H1 (cell line): ENCODE data around the gene CPPED1. TPM values are rescaled to one million over a fixed set of nuclear protein-coding genes. Genes with fewer than 3 reads are reported as not detected.

Source experiments
- CTCF ChIA-PET: fragments of 300-600 bp; sonication (Branson Sonifier 250); formaldehyde crosslinking; loops from one replicate; lab custom pipeline; 2021; ENCODE audit not compliant: partially characterized antibody; lab: Charles Lee
- POLR2A ChIA-PET: fragments of 300-600 bp; sonication (Branson Sonifier 250); formaldehyde crosslinking; loops from one replicate; lab custom pipeline; 2021; ENCODE audit warnings: inconsistent platforms; ENCODE audit not compliant: partially characterized antibody; lab: Charles Lee
- DNase-seq, 2 experiments: peaks; one replicate each; pipeline versions ENCODE4 v3.0.0 to v3.0.0-alpha.2; 2010 to 2022; ENCODE audit warnings: low spot score in 2 of 2, low read depth in 1 of 2, mixed read lengths in 1 of 2
- FAIRE-seq: peaks from 2 replicates; lab custom pipeline; 2011; peaks lifted over from hg19 to GRCh38; lab: Jason Lieb, UNC
- H2AFZ ChIP-seq: 2 replicates; pipeline ENCODE4 v1.8.1; 2012; ENCODE audit warnings: low read length, inconsistent platforms
- H2AK5ac ChIP-seq: 2 replicates; pipeline ENCODE4 v1.6.1; 2013; ENCODE audit warnings: low read depth, low read length
- H2BK120ac ChIP-seq: replicated peaks from 2 replicates; pipeline ENCODE3; 2013; ENCODE audit warnings: low read depth, low read length, inconsistent platforms
- H2BK12ac ChIP-seq: 2 replicates; pipeline ENCODE4 v1.6.1; 2013; ENCODE audit warnings: low read depth, low read length
- H2BK15ac ChIP-seq: 2 replicates; pipeline ENCODE4 v1.6.1; 2013; ENCODE audit warnings: low read length
- H2BK20ac ChIP-seq: 2 replicates; pipeline ENCODE4 v1.6.1; 2013; ENCODE audit warnings: low read length
- H2BK5ac ChIP-seq: 2 replicates; pipeline ENCODE4 v1.6.1; 2013; ENCODE audit warnings: low read depth, low read length
- H3K14ac ChIP-seq: 2 replicates; pipeline ENCODE4 v1.6.1; 2013; ENCODE audit warnings: inconsistent platforms; ENCODE audit not compliant: insufficient read length
- H3K18ac ChIP-seq: 2 replicates; pipeline ENCODE4 v1.6.1; 2013; ENCODE audit warnings: low read length; ENCODE audit errors: extremely low read depth
- H3K23ac ChIP-seq: 2 replicates; pipeline ENCODE4 v1.6.1; 2013; ENCODE audit warnings: inconsistent platforms; ENCODE audit not compliant: insufficient read length
- H3K23me2 ChIP-seq: 2 replicates; pipeline ENCODE4 v1.6.1; 2013; ENCODE audit warnings: low read depth, low read length
- H3K27ac ChIP-seq: 2 replicates; pipeline ENCODE4 v1.6.1; 2011; ENCODE audit warnings: low read depth, low read length, inconsistent platforms
- H3K27me3 ChIP-seq, 4 experiments: replicated peaks in 1 of 4; 1 replicate in 1 of 4; 2 replicates in 3 of 4; pipeline versions ENCODE4 v1.6.1 to v1.8.1; 2011 to 2013; ENCODE audit warnings: low read length in 3 of 4, mild to moderate bottlenecking in 3 of 4, inconsistent platforms in 2 of 4, mixed read lengths in 2 of 4, moderate library complexity in 1 of 4; ENCODE audit not compliant: control insufficient read depth in 3 of 4, insufficient read depth in 3 of 4; ENCODE audit errors: extremely low read depth in 1 of 4
- H3K36me3 ChIP-seq, 4 experiments: 2 replicates each; pipeline versions ENCODE4 v1.6.1 to v1.8.1; 2011 to 2013; ENCODE audit warnings: mild to moderate bottlenecking in 4 of 4, low read length in 3 of 4, moderate library complexity in 2 of 4, control low read depth in 1 of 4, inconsistent platforms in 1 of 4; ENCODE audit not compliant: insufficient read depth in 4 of 4, control insufficient read depth in 2 of 4
- H3K4ac ChIP-seq: replicated peaks from 2 replicates; pipeline ENCODE3; 2013; ENCODE audit warnings: low read length, low read depth, mixed read lengths, inconsistent platforms; ENCODE audit not compliant: insufficient read length
- H3K4me1 ChIP-seq, 4 experiments: replicated peaks in 1 of 4; 1 replicate in 1 of 4; 2 replicates in 3 of 4; pipeline versions ENCODE4 v1.6.1 to v1.8.1; 2011 to 2013; ENCODE audit warnings: low read length in 3 of 4, inconsistent platforms in 2 of 4, mixed read lengths in 1 of 4; ENCODE audit not compliant: insufficient read depth in 4 of 4, control insufficient read depth in 3 of 4
- H3K4me2 ChIP-seq, 2 experiments: 2 replicates each; pipeline versions ENCODE4 v1.6.1 to v1.8.1; 2011 to 2013; ENCODE audit warnings: low read depth in 2 of 2, low read length in 2 of 2, control low read depth in 1 of 2, inconsistent platforms in 1 of 2, mild to moderate bottlenecking in 1 of 2; ENCODE audit not compliant: insufficient read depth in 1 of 2
- H3K4me3 ChIP-seq, 4 experiments: fragments of 200-600, 300-600 bp in 1 of 4; sonication (generic), shearing (Covaris generic), sonication (Bioruptor Twin) in 1 of 4; 2 replicates each; pipeline versions ENCODE4 v1.5.1 to v1.8.1; 2011 to 2016; ENCODE audit warnings: low read length in 4 of 4, low read depth in 3 of 4, control low read depth in 2 of 4, inconsistent platforms in 2 of 4, mild to moderate bottlenecking in 2 of 4, mixed read lengths in 1 of 4, moderate library complexity in 1 of 4; ENCODE audit not compliant: insufficient read depth in 2 of 4; ENCODE audit errors: extremely low read depth in 1 of 4
- H3K56ac ChIP-seq: replicated peaks from 2 replicates; pipeline ENCODE3; 2013; ENCODE audit warnings: low read depth, mild to moderate bottlenecking, mixed read lengths, low read length, inconsistent platforms; ENCODE audit not compliant: insufficient read length
- H3K79me1 ChIP-seq: 2 replicates; pipeline ENCODE4 v1.6.1; 2013; ENCODE audit warnings: low read depth, low read length, control low read depth
- H3K79me2 ChIP-seq, 2 experiments: 2 replicates each; pipeline versions ENCODE4 v1.6.1 to v1.8.1; 2012 to 2013; ENCODE audit warnings: low read length in 2 of 2, mild to moderate bottlenecking in 2 of 2, inconsistent platforms in 1 of 2; ENCODE audit not compliant: insufficient read depth in 2 of 2, control insufficient read depth in 1 of 2
- H3K9ac ChIP-seq, 4 experiments: replicated peaks in 1 of 4; 1 replicate in 1 of 4; 2 replicates in 3 of 4; pipeline versions ENCODE4 v1.6.1 to v1.8.1; 2011 to 2013; ENCODE audit warnings: low read depth in 3 of 4, low read length in 3 of 4, control low read depth in 2 of 4, mild to moderate bottlenecking in 2 of 4, moderate library complexity in 2 of 4, inconsistent platforms in 1 of 4; ENCODE audit errors: extremely low read depth in 1 of 4
- H3K9me3 ChIP-seq, 2 experiments: 2 replicates each; pipeline versions ENCODE4 v1.6.1 to v1.8.1; 2012 to 2013; ENCODE audit warnings: mild to moderate bottlenecking in 2 of 2, moderate library complexity in 2 of 2, control low read depth in 1 of 2, inconsistent platforms in 1 of 2, low read depth in 1 of 2, low read length in 1 of 2, mixed read lengths in 1 of 2; ENCODE audit not compliant: insufficient read depth in 2 of 2
- H4K20me1 ChIP-seq, 2 experiments: replicated peaks in 1 of 2; 2 replicates each; pipeline versions ENCODE3 to v1.8.1; 2011 to 2013; ENCODE audit warnings: inconsistent platforms in 2 of 2, low read length in 2 of 2, mild to moderate bottlenecking in 1 of 2; ENCODE audit not compliant: insufficient read depth in 2 of 2, control insufficient read depth in 1 of 2
- H4K5ac ChIP-seq: 2 replicates; pipeline ENCODE4 v1.6.1; 2013; ENCODE audit warnings: low read length, low read depth, mixed read lengths, inconsistent platforms; ENCODE audit not compliant: insufficient read length
- H4K8ac ChIP-seq: 2 replicates; pipeline ENCODE4 v1.8.0; 2013; ENCODE audit warnings: mild to moderate bottlenecking, moderate library complexity, low read length, inconsistent platforms; ENCODE audit not compliant: insufficient read depth; ENCODE audit errors: extremely low read depth
- H4K91ac ChIP-seq: replicated peaks from 2 replicates; pipeline ENCODE3; 2013; ENCODE audit warnings: low read length, mixed read lengths, inconsistent platforms; ENCODE audit not compliant: insufficient read length
- POU5F1 ChIP-seq: IDR thresholded peaks from 2 replicates; pipeline ENCODE4 v1.6.1; 2011; ENCODE audit warnings: low read depth, mild to moderate bottlenecking, low read length, moderate library complexity
- WGBS, 2 experiments: shearing (Covaris generic) in 1 of 2; methylation state at CpG; one replicate each; pipeline versions ENCODE4 v1.1.6 to v1.1.7; 2013 to 2015; ENCODE audit warnings: low lambda C conversion rate in 2 of 2, mixed read lengths in 2 of 2, inconsistent platforms in 1 of 2, low coverage in 1 of 2, missing lambda C conversion rate in 1 of 2; ENCODE audit not compliant: insufficient replicate concordance in 2 of 2, insufficient coverage in 1 of 2, insufficient read length in 1 of 2; ENCODE audit errors: extremely low coverage in 1 of 2, missing lambda C conversion rate in 1 of 2; 5-methylcytosine and 5-hydroxymethylcytosine counted together
- polyA plus RNA-seq, 7 experiments: library from polyadenylated mRNA; depleted of rRNA in 3 of 7; stranded (reverse) in 5 of 7; unstranded in 2 of 7; fragments of >200 nt in 5 of 7; fragments of 200-250 nt in 2 of 7; gene quantifications; 1 replicate in 5 of 7; 2 replicates in 1 of 7; 4 replicates in 1 of 7; pipeline versions ENCODE4 v1.2.1 to v1.2.3, GENCODE V29; 2011 to 2013; ENCODE audit warnings: missing spikeins in 2 of 7, mixed read lengths in 2 of 7
- total RNA-seq: library from RNA; stranded (reverse); fragmentation: NEBNext Ultra II Directional; extraction: Animal tissue kit (Norgen Biotek cat#: 25700); gene quantifications from 2 replicates; pipeline ENCODE4 v1.2.1, GENCODE V29; 2021

CPPED1 gene
- total and polyA plus RNA-seq, 2 of the 8 experiments (the other 6 are each of a cell fraction or from before 2014, with no cell fraction given) = 3.5 to 11.2 TPM

DNA sequence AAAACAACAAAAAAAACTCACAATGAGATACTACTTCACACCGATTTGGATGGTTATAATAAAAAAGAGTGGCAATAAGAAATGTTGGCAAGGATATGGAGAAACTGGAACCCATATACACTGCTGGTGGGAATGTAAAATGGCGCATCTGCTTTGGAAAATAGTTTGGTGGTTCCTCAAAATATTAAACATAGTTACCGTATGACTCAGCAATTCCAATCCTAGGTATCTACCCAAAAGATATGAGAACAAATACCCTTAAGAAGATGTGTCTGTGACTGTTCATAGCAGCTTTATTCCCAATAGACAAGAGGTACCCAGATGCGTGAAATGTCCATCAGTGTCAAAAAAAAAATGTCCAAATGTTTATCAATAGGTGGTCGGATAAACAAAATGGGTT lies 7.2 kb downstream of the CPPED1 start:
- H3K56ac ChIP-seq = no peak overlapping the region
- 93% methylated on average over 5 of the region's 5 CpGs; no CpG with 5 or more reads in 1 of the 2 experiments for WGBS, 2 experiments

More for the DNA sequence above, 7.2 kb downstream of the CPPED1 start:
- TF ChIP-seq POU5F1 = no peak
- Histone ChIP-seq H3K14ac (no peak overlapping the region), H3K9me3 (no peaks in the 10 kb centered on the region), H3K18ac (no peak overlapping the region), H2AFZ (no peak overlapping the region), H3K4me3 (no peak overlapping the region), H3K4me1 (peaks cover 0 to 3% (median 1%) of the 10 kb centered on the region in 4 experiments; a peak in 1 of 7 replicates), H4K8ac (no peak overlapping the region), H2BK12ac (no peak overlapping the region), H2BK20ac (no peak overlapping the region), H3K27ac (no peak overlapping the region), H2BK120ac (no peak overlapping the region), H3K9ac (no peak overlapping the region), H4K5ac (no peak overlapping the region), H2BK15ac (no peak overlapping the region), H3K23me2 (no peaks in the 10 kb centered on the region; the same call in 1 of the 2 replicates), H3K79me1 (no peaks in the 10 kb centered on the region; the same call in 1 of the 2 replicates), H3K4ac (no peak overlapping the region), H3K79me2 (no peaks in the 10 kb centered on the region), H3K27me3 (no peaks in the 10 kb centered on the region), H2BK5ac (no peak overlapping the region), H3K4me2 (no peak overlapping the region), H2AK5ac (no peak overlapping the region), H4K20me1 (peaks cover 0 to 1% of the 10 kb centered on the region in 2 experiments), H3K23ac (no peak overlapping the region), H4K91ac (no peak overlapping the region), H3K36me3 (no peaks in the 10 kb centered on the region)
- DNase-seq = no peak
- FAIRE-seq = no peak
- POLR2A ChIA-PET = no interaction called here
- CTCF ChIA-PET = interaction anchor here (1.4 kb wide), 1 partner anchor 15 kb away, joined by 3 read pairs; no protein-coding TSS in a partner anchor
